Liver (tissue), 9 donors: ENCODE results near the gene CPT1B. TPM values are rescaled to one million over a fixed set of nuclear protein-coding genes. Genes with fewer than 3 reads are reported as not detected.

Experiments
- DNase-seq: peaks from one replicate; pipeline ENCODE4 v3.0.0-alpha.2; 2017; ENCODE audit warnings: low spot score
- H3K27ac ChIP-seq, 2 donors: one replicate each; pipeline ENCODE4 v1.7.0; 2013; ENCODE audit warnings: inconsistent platforms in 2 of 2, low read length in 2 of 2, control low read depth in 1 of 2, low read depth in 1 of 2, mild to moderate bottlenecking in 1 of 2
- H3K27me3 ChIP-seq, 4 donors: one replicate each; pipeline versions ENCODE4 v1.6.1 to v1.7.0; 2013; ENCODE audit warnings: low read length in 3 of 4, inconsistent platforms in 1 of 4, mild to moderate bottlenecking in 1 of 4, moderate library complexity in 1 of 4; ENCODE audit not compliant: control insufficient read depth in 4 of 4, insufficient read depth in 4 of 4
- H3K36me3 ChIP-seq, 4 donors: one replicate each; pipeline versions ENCODE4 v1.6.1 to v1.7.0; 2013; ENCODE audit warnings: low read length in 3 of 4, mild to moderate bottlenecking in 3 of 4, low read depth in 1 of 4, moderate library complexity in 1 of 4; ENCODE audit not compliant: control insufficient read depth in 4 of 4, insufficient read depth in 3 of 4
- H3K4me1 ChIP-seq, 4 donors: one replicate each; pipeline versions ENCODE4 v1.6.1 to v1.7.0; 2013; ENCODE audit warnings: low read length in 3 of 4, mild to moderate bottlenecking in 3 of 4, moderate library complexity in 1 of 4; ENCODE audit not compliant: control insufficient read depth in 4 of 4, insufficient read depth in 4 of 4
- H3K4me3 ChIP-seq, 3 donors: one replicate each; pipeline versions ENCODE4 v1.6.1 to v1.7.0; 2013; ENCODE audit warnings: low read length in 3 of 3, control low read depth in 1 of 3, low read depth in 1 of 3, mild to moderate bottlenecking in 1 of 3
- H3K9ac ChIP-seq, 2 donors: one replicate each; pipeline ENCODE4 v1.7.0; 2013; ENCODE audit warnings: low read length in 2 of 2, mild to moderate bottlenecking in 2 of 2, moderate library complexity in 2 of 2, control low read depth in 1 of 2, low read depth in 1 of 2
- H3K9me3 ChIP-seq, 4 donors: one replicate each; pipeline versions ENCODE4 v1.6.1 to v1.7.0; 2013; ENCODE audit warnings: low read length in 3 of 4; ENCODE audit not compliant: control insufficient read depth in 4 of 4
- EGR1 ChIP-seq, 2 donors: IDR thresholded peaks; 2 replicates each; pipeline ENCODE4 v1.6.1; 2016 to 2018; ENCODE audit warnings: antibody characterized with exemption in 2 of 2, low read depth in 2 of 2
- FOXA1 ChIP-seq: IDR thresholded peaks from 2 replicates; pipeline ENCODE4 v1.6.1; 2016; ENCODE audit warnings: antibody characterized with exemption
- FOXA2 ChIP-seq: IDR thresholded peaks from 2 replicates; pipeline ENCODE4 v1.6.1; 2016; ENCODE audit warnings: antibody characterized with exemption
- GABPA ChIP-seq, 2 donors: IDR thresholded peaks in 1 of 2; conservative IDR thresholded peaks in 1 of 2; 2 replicates each; pipeline ENCODE4 v1.6.1; 2016; ENCODE audit warnings: antibody characterized with exemption in 2 of 2, mild to moderate bottlenecking in 1 of 2, moderate library complexity in 1 of 2
- HNF4A ChIP-seq, 2 donors: conservative IDR thresholded peaks; 2 replicates each; pipeline ENCODE4 v1.6.1; 2016; ENCODE audit warnings: antibody characterized with exemption in 2 of 2, mild to moderate bottlenecking in 2 of 2
- HNF4G ChIP-seq: IDR thresholded peaks from 2 replicates; pipeline ENCODE4 v1.6.1; 2016; ENCODE audit warnings: antibody characterized with exemption
- JUND ChIP-seq, 2 donors: IDR thresholded peaks; 2 replicates each; pipeline ENCODE4 v1.6.1; 2016; ENCODE audit warnings: antibody characterized with exemption in 2 of 2
- NR2F2 ChIP-seq: IDR thresholded peaks from 2 replicates; pipeline ENCODE4 v1.6.1; 2016; ENCODE audit warnings: antibody characterized with exemption
- RAD21 ChIP-seq, 2 donors: IDR thresholded peaks; 2 replicates each; pipeline ENCODE4 v1.6.1; 2016; ENCODE audit warnings: antibody characterized with exemption in 2 of 2, mild to moderate bottlenecking in 2 of 2
- REST ChIP-seq: IDR thresholded peaks from 2 replicates; pipeline ENCODE4 v1.6.1; 2016; ENCODE audit warnings: antibody characterized with exemption, mild to moderate bottlenecking
- SP1 ChIP-seq: IDR thresholded peaks from 2 replicates; pipeline ENCODE4 v1.6.1; 2018; ENCODE audit warnings: antibody characterized with exemption, mild to moderate bottlenecking
- TAF1 ChIP-seq: conservative IDR thresholded peaks from 2 replicates; pipeline ENCODE4 v1.6.1; 2016; ENCODE audit warnings: antibody characterized with exemption, mild to moderate bottlenecking
- YY1 ChIP-seq: IDR thresholded peaks from 2 replicates; pipeline ENCODE4 v1.6.1; 2016; ENCODE audit warnings: antibody characterized with exemption, mild to moderate bottlenecking
- ZBTB33 ChIP-seq: IDR thresholded peaks from 2 replicates; pipeline ENCODE4 v1.6.1; 2016; ENCODE audit warnings: antibody characterized with exemption
- WGBS: extraction: QIAGEN DNeasy Blood & Tissue Kit; methylation state at CpG from one replicate; pipeline ENCODE4 v1.1.7; 2013; 5-methylcytosine and 5-hydroxymethylcytosine counted together
- polyA plus RNA-seq, 2 donors: library from polyadenylated mRNA; stranded (reverse) in 1 of 2; unstranded in 1 of 2; fragments of 200-250 nt in 1 of 2; fragments of >200 nt in 1 of 2; fragmentation: Nextera tagmentation in 1 of 2; extraction: Ambion mirVana in 1 of 2; gene quantifications; one replicate each; pipeline versions ENCODE4 v1.2.1 to v1.2.3, GENCODE V29; 2013 to 2015
- total RNA-seq, 2 donors: library from RNA; depleted of rRNA; stranded (reverse); fragments of >200 nt; gene quantifications; one replicate each; pipeline ENCODE4 v1.2.3, GENCODE V29; 2014
- TF ChIP-seq, protein P1 (sequence below): fragments of 150-350 bp; IDR thresholded peaks from 2 replicates; pipeline ENCODE4 v1.5.1; 2017; ENCODE audit warnings: improper control_type of control experiment, low read depth, low read length; ENCODE audit not compliant: missing input control
- TF ChIP-seq, protein P2 (sequence below): IDR thresholded peaks from 2 replicates; pipeline ENCODE4 v1.6.1; 2016; ENCODE audit warnings: antibody characterized with exemption
- TF ChIP-seq, protein P3 (sequence below): IDR thresholded peaks from 2 replicates; pipeline ENCODE4 v1.6.1; 2016; ENCODE audit warnings: antibody characterized with exemption
- donor health status: healthy.
- donor health status: healthy.
- donor health status: healthy.
- donor health status: healthy.
- donor health status: healthy.

CPT1B gene
- total and polyA plus RNA-seq, 4 donors, result 3.0 to 13.6 (median 4.9) TPM

- Histone ChIP-seq H3K36me3 (peaks cover 9 to 47% (median 17%) of the 10 kb centered on the region in 4 donors), H3K4me3 (no peak overlapping the region), H3K9ac (no peak overlapping the region), H3K9me3 (no peaks in the 10 kb centered on the region), H3K4me1 (peaks cover 10 to 42% (median 23%) of the 10 kb centered on the region in 4 donors), H3K27me3 (no peaks in the 10 kb centered on the region), H3K27ac (no peak overlapping the region)
- 87% methylated on average over 22 of the region's 22 CpGs for WGBS
- no peak for DNase-seq
- no peak for TF ChIP-seq YY1
- TF ChIP-seq TAF1, result no peak
- no peak for TF ChIP-seq GABPA (IDR thresholded peaks at IDR 0.05 in 1 of 2, conservative IDR thresholded peaks at IDR 0.05 in 1 of 2)
- TF ChIP-seq, protein P1, sequence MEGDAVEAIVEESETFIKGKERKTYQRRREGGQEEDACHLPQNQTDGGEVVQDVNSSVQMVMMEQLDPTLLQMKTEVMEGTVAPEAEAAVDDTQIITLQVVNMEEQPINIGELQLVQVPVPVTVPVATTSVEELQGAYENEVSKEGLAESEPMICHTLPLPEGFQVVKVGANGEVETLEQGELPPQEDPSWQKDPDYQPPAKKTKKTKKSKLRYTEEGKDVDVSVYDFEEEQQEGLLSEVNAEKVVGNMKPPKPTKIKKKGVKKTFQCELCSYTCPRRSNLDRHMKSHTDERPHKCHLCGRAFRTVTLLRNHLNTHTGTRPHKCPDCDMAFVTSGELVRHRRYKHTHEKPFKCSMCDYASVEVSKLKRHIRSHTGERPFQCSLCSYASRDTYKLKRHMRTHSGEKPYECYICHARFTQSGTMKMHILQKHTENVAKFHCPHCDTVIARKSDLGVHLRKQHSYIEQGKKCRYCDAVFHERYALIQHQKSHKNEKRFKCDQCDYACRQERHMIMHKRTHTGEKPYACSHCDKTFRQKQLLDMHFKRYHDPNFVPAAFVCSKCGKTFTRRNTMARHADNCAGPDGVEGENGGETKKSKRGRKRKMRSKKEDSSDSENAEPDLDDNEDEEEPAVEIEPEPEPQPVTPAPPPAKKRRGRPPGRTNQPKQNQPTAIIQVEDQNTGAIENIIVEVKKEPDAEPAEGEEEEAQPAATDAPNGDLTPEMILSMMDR, result no peak
- TF ChIP-seq, protein P2, sequence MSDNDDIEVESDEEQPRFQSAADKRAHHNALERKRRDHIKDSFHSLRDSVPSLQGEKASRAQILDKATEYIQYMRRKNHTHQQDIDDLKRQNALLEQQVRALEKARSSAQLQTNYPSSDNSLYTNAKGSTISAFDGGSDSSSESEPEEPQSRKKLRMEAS, result no peak
- no peak for TF ChIP-seq HNF4G
- TF ChIP-seq NR2F2, result no peak
- no peak for TF ChIP-seq FOXA1
- no peak for TF ChIP-seq HNF4A (conservative IDR thresholded peaks at IDR 0.05)
- TF ChIP-seq RAD21 (IDR thresholded peaks at IDR 0.05), result no peak
- no peak for TF ChIP-seq REST
- TF ChIP-seq, protein P3, sequence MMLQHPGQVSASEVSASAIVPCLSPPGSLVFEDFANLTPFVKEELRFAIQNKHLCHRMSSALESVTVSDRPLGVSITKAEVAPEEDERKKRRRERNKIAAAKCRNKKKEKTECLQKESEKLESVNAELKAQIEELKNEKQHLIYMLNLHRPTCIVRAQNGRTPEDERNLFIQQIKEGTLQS, result no peak
- no peak for TF ChIP-seq JUND (IDR thresholded peaks at IDR 0.05)
- TF ChIP-seq EGR1 (IDR thresholded peaks at IDR 0.05; ENCODE audit: low read depth in 2 of 2), result no peak
- TF ChIP-seq SP1, result no peak
- no peak for TF ChIP-seq FOXA2
Measured at GRCh38 chr22:50522806-50523438, 55.3 kb downstream of the CPT1B start.

DNA sequence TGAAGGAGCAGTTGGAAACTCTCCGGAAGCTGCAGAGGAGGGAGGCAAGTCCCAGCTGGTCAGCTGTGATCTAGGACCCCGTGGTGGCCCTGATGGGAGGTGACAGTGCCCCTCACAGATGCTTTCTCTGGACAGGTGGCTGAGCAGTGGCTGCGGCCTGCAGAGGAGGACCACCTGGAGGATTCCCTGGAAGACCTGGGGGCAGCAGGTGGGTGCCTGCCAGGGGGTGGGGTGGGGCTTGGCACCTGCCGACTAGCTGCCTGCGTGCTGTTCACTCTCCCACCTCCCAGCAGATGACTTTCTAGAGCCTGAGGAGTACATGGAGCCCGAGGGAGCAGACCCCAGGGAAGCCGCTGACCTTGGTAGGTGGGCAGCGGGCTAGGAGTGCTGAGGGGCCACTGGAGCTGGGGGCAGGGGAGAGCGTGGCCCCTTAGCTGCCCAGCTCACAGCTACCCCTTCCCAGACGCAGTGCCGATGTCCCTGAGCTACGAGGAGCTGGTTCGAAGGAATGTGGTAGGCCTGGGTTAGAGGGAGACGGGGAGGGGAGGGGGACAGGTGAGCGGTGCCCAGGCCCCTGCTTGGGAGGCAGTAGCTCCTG, 55.9 kb downstream of the CPT1B start:
- Histone ChIP-seq H3K36me3 (peaks cover 9 to 52% (median 19%) of the 10 kb centered on the region in 4 donors), H3K4me1 (peaks cover 10 to 36% (median 22%) of the 10 kb centered on the region in 4 donors), H3K9me3 (no peaks in the 10 kb centered on the region), H3K4me3 (no peak overlapping the region), H3K27me3 (no peaks in the 10 kb centered on the region), H3K9ac (no peak overlapping the region), H3K27ac (no peak overlapping the region)
- DNase-seq, result no peak
- 96% methylated on average over 15 of the region's 15 CpGs for WGBS
- no peak for TF ChIP-seq HNF4G
- TF ChIP-seq FOXA1, result no peak
- TF ChIP-seq FOXA2, result no peak
- no peak for TF ChIP-seq ZBTB33
- TF ChIP-seq JUND (IDR thresholded peaks at IDR 0.05), result no peak
- TF ChIP-seq NR2F2, result no peak
- no peak for TF ChIP-seq REST
- TF ChIP-seq EGR1 (IDR thresholded peaks at IDR 0.05; ENCODE audit: low read depth in 2 of 2), result no peak
- TF ChIP-seq RAD21 (IDR thresholded peaks at IDR 0.05), result no peak
- TF ChIP-seq SP1, result no peak
- no peak for TF ChIP-seq GABPA (IDR thresholded peaks at IDR 0.05 in 1 of 2, conservative IDR thresholded peaks at IDR 0.05 in 1 of 2)
- TF ChIP-seq TAF1, result no peak
- TF ChIP-seq, protein P3, result no peak
- TF ChIP-seq HNF4A (conservative IDR thresholded peaks at IDR 0.05), result no peak
- TF ChIP-seq, protein P2, result no peak
- no peak for TF ChIP-seq YY1
